GM21423 (cell line): ENCODE measurements around the gene SERHL2.
A peak's percentile ranks its signal among the peaks of the same experiment; 100 is the strongest.
"Not testable (repeated sequence)": the region's sequence is repeated elsewhere in the genome, so short reads cannot be mapped to it uniquely, and the experiment has no call there.

Experiments
- ATAC-seq: cut with Tn5 transposase; IDR thresholded peaks from one replicate; pipeline ENCODE4 v1.9.1; 2021; ENCODE audit warnings: mild to moderate bottlenecking, moderate library complexity; ENCODE audit not compliant: unreplicated experiment

The SERHL2 gene

DNA sequence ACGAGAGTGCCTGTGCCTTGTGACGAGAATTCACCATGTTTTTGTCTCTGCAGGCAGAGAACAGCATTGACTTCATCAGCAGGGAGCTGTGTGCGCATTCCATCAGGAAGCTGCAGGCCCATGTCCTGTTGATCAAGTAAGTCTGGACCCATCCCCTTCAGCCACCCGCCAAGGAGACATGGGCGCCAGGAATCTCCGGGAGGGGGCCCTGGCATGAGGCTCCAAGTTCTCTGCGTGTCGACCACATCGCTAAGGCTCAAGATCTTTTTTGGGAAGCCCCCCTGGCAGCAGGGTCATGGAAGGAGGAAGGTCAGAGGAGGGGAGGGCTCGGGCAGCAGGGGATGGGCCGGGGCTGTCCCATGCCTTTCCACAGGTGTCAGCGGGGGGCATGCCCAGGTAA is 17.3 kb downstream of the SERHL2 start:
- not testable (repeated sequence) for ATAC-seq

DNA sequence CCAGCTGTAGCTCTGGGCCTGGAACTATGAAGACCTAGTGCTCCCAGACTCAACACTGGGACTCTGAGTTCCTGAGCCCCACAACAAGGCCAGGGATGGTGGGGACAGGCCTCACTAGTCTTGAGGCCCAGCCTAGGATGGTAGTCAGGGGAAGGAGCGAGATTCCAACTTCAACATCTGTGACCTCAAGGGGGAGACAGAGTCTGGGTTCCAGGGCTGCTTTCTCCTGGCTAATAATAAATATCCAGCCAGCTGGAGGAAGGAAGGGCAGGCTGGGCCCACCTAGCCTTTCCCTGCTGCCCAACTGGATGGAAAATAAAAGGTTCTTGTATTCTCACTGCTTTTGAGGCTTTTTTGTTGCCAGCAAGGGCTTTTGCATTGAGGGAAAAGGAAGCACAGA is 20.3 kb downstream of the SERHL2 start:
- not testable (repeated sequence) for ATAC-seq

DNA sequence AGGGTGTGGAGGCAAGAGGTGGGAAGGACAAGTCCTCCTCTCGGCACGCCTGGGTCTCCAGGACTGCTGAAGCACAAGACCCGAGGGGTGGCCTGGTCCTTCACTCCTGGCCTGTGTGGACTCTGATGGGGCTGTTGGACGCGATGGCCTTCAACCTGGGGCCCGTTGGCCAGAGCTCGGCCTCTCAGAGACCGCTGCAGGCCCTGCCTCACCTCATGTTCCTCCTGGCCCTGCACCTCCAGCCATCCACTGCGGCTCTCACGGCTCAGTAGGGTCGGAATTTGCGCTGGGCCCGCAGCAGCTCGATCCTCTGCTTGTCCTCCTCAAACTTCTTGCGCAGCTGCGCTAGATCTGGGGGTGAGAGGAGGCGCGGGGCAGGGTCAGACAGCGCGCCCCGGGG is 20.7 kb downstream of the SERHL2 start:
- ATAC-seq: not testable (repeated sequence)

DNA sequence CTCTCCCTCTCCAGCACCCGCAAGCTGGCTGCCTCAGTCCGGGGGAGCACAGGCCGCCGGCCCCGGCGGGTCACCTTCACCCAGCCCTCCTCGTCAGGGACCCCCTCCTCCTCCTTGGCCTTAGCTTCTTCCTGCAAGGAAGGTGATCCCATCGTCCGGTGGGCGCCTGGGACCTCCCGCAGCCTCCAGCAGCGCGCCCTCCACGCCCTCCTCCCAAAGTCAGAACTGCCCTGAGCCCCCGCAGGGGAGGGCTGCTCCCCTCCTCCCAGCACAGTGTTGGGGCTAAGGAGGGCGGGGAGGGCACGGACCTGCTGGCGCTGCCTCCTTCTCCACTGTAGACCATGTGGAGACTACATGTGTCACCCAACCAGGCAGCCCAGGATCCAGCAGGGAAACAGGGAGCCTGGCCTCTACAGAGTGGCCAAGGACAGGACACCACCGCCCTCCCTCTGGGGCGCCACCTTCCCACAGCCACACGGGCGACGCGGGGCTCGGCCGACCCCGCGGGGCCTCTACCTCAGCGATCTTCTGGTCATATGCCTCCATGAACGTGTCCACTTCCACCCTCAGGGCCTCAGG is 22.3 kb downstream of the SERHL2 start:
- not testable (repeated sequence) for ATAC-seq

DNA sequence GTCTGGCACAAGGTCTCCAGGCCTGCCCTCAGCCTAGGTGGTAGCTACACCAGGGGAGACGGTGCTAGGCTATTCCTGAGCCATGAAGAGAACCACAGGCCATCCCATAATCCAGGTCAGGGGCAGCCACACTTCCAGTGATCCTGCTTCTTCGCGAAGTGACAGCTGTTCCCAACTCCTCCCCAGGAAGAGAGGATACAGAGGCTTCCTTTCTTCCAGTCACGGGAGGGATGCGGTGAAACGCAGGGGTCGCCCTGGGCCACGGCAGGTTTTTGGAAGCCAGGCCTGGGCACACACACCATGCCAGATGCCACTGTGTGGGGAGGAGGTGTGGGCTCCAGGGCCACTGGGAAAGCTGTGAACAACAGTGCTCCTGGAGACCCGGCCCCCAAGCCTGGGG is 23.4 kb downstream of the SERHL2 start:
- ATAC-seq: not testable (repeated sequence)

DNA sequence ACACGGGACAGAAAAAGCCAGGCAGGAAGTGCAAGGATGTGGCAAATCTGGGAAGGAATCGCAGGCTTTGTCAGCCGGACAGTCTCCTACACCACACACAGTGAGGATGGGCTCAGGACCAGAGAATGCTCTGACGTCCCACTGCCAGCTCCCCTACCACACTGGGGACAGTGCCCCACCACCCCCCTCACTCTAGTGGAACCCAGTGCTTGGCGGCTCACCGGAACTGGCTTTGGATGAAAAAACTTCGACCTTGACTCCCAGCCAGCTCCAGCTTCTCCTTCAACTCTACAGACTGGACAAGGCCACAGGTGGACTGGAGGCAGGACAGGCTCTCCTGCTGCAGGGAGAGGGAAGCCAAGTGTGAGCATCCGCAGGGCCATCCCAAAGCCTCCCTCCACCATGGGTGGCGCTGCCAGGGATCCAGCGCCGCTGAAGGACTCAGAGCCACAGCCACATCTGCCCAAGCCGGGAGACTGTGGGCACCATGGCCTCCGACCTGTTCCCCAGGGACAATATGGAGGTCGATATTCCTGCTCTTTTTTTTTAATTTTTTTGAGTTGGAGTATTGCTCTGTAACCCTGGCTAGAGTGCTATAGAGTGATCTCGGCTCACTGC is 24.0 kb downstream of the SERHL2 start:
- no peak for ATAC-seq

DNA sequence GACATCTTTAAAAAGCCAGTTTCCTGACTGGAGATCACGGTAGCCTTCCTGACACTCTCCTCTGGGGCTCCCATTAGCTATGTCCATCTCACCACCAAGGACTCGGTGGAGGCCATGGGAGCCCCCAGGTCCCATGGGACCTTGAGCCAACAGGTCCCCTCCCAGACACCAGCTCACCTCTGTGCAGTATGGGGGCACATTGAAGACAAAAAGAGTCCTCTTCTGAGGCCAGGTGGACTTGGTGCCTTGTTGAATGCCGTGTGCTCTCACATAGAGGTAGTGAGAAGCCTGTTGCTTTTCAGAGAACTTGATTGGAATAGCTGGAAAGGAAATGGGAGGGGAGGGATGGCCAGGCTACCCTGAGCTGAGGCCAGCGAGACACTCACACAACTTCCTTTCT is 26.3 kb downstream of the SERHL2 start:
- ATAC-seq: not testable (repeated sequence)

DNA sequence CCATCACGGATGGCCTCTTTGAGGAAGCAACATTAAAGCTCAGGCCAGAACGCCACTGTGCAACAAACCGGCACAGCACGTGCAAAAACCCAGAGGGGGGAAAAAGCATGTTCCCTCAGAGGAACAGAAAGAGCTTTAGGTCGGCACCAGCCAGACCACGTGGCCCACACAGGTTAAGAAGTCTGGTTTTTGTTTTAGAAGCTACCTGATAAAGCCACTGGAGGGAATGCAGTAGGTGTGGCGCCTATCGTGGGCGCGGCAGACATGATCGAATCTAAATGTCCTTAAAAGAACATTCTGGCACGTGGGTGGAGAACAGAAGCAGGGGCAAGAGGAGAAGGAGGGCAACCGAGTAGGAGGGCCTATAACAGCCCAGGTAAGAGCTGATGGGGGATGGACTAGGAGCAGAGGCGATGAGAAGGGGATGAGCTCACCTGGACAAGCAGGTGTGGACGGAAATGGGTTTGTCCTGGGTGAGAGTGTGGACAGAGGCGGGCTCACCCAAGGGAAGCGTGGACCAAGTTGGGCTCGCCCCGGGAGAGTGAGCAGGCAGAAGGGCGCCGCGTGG is 27.5 kb downstream of the SERHL2 start:
- peak; percentile 39 for ATAC-seq

DNA sequence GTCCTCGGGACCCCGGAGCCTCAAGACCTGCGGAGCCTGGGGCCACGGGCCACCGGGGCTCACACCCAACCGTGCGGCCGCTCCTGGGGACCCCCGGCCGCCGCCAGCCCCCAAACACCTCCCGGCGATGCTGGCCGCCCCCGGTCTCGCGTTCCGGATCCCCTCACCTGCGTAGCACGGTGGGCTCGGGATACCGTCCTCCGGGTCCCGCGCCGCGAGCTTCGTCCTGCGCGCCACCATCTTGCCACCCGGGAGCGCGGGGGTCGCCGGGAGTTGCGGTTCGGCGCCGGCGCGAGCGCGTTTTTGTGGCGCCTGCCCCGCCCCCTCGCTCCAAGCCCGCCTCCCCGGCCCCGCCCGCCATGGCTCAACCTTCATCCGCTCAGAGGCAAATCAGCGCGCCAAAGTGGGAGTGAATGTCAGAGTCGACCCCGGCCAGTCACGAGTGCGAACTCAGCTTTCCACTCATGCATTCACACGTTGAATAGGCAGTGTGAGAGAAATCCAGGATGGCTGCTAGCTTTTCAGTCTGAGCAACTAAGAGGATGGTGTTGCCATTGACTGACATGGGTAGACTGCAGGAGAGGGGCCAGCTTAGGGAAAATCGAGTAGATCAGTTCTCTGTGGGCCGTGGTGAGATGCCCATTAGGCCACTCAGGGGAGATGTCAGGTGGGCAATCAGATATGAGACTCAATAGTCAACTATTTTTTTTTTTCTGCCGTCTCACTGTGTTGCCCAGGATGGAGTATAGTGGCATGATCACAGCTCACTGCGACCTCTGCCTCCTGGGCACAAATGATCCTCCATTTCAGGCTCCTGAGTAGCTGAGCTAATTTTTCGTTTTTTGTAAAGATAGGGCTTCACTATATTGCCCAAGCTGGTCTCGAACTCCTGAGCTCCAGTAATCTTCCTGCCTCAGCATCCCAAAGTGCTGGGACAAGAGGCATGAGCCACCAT is 28.3 kb downstream of the SERHL2 start:
- peak; percentile 54 for ATAC-seq

DNA sequence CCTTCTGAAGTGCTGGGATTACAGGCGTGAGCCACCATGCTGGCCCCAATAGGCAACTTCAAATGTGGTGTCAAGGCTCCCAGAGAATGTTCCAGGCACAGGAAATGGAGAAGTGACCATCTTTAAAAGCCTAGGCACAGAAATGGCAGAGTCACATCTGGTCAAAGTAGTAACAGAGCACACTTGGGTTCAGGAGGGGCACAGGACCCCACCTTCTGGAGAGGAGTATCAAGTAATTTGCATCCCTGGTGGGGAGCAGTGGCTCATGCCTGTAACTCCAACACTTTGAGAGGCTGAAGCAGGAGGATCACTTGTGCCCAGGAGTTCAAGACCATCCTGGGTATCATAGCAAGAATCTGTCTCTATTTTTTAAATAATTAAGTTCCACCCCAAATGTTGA is 29.2 kb downstream of the SERHL2 start:
- no peak for ATAC-seq

DNA sequence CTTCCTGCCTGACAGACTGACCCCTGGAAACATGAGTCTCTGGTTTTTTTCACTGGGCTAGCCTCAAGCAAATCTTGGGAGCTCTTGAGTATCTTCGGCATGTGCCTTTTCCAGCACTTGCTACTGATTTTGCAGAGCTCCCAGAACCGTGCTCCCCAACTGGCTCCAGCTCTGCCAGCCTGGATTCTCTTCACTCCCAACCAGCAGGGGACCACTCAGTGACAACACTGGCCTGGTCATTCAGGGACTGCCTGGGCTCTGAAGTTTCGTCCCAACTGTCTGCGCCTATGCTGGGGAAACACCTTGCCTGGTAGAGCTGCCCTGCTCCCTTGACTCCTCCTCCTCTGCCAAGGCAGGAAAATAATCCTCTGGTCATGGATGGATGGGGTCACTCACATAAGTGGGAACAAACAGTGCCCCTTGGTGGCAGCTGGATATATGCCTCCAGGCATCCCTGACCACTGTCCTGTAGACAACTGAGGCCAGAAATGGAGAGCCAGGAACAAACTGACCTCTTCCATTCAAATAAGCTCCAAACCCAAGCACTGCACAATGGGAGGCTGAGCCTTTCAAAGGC is 30.7 kb downstream of the SERHL2 start:
- no peak for ATAC-seq

DNA sequence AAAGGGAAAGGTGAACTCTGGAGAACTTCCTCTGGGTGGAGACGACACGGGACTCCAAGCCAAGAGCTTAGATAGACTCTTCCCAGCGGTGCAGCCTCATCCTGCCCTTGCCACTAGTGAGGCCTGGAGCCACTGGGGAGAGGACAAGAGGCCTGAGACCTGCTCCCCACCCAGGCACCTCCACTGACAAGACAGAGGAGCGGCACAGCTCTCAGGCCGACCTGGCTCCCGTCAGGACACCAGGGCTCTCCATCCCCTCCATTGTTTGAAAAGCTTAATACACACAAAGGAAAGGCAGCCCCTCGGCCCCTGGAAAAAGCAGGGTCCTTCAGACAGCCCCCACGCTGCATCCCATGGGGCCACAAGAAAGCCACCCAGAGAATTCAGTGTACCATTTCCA is 31.3 kb downstream of the SERHL2 start:
- no peak for ATAC-seq

DNA sequence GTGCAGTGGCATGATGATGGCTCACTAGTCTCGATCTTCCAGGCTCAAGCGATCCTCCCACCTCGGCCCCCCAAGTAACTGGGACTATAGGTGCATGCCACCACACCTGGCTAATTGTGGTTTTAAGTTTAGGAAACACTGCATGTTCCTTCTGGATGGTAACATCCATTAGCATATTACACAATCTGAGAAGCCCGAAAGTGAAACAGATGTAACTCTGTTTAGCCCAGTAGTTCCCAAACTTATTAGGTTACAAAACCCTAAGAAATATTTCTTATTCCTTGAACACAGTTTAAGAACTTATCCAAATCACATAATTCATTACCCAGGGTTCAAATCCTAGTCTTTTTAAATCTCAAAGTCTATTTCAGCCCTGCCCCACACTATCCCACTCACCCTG is 32.6 kb downstream of the SERHL2 start:
- ATAC-seq: no peak

DNA sequence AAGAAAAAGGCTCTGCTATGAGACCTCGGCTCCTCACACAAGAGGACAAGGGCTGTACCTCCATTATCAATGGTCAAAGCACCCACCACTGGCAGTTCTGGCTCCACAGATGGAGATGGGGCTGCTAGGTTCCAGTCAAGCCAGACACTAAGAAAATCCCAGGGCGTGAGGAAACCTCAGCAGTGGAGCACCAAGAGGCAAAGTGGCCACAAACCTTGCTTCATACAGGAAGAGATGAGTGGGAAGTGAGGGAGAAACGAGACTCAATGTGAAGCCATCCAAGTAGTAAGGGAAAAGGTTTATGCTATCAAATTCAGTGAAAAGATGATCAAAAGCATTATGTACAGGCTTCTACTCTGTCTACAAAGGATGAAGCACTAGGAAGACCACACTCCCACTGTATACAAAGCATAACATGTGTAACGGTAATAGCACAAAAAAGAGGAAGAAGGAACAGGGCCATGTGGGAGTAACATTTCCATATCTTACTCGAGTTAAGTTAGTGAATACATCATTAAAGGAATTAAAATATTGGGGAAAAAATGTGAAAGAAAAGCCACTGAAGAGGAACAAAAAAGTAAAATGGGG is 33.9 kb downstream of the SERHL2 start:
- no peak for ATAC-seq

DNA sequence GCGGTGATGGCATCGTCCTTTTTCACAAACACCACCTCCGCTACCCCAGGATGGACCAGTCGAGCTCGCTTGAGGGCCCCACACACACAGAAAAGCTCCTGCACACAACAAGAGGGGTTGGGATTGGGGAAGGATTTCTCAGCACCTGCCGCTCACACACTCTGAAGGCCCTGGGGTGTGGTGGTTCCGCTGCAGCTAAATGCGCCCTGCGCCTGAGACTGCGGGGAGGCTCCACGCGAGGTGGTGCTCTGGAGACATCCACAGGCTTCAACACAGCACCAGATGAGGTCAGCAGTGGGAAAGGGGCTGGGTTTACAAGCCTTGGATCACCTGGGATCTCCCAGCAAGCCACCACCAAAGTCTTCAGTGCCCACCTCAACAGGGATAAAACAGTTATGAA is 38.2 kb downstream of the SERHL2 start:
- no peak for ATAC-seq

DNA sequence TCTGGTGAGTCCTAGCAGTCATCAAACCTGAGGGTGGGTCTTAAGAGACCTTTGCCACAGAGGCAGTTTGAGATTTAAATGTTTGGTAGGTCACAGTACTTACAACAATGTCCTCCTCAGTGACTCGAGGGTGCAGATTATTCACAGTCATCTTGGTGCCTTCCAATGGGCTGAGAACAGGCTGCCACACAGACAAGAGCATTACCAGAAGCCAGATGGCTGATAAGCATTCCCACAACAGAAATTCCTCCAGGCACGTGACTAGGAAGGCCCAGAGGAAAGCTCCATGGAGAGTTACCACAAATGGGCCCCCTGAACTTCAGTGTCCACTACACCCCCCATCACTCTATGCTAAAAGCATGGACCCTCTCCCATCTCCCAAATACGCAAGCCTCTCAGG is 41.7 kb downstream of the SERHL2 start:
- ATAC-seq: no peak

DNA sequence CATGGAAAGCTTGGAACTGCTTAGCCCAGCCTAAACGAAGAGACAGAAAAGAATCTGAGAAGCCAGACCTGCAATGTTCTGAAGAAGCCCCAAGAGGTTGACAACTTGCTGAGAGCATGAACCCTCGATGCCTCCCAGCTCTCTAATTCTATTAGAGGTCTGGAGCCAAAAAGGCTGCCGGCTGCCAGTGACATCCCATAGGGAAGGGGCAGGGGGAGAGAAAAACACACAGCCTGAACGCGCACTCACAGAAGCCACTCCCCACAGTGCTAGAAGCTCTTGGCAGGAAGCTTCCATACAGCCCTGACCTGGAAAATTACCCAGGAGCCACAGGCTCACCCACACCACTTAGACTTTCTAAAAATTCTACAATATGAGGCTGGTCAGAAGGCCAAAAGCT is 42.6 kb downstream of the SERHL2 start:
- no peak for ATAC-seq

DNA sequence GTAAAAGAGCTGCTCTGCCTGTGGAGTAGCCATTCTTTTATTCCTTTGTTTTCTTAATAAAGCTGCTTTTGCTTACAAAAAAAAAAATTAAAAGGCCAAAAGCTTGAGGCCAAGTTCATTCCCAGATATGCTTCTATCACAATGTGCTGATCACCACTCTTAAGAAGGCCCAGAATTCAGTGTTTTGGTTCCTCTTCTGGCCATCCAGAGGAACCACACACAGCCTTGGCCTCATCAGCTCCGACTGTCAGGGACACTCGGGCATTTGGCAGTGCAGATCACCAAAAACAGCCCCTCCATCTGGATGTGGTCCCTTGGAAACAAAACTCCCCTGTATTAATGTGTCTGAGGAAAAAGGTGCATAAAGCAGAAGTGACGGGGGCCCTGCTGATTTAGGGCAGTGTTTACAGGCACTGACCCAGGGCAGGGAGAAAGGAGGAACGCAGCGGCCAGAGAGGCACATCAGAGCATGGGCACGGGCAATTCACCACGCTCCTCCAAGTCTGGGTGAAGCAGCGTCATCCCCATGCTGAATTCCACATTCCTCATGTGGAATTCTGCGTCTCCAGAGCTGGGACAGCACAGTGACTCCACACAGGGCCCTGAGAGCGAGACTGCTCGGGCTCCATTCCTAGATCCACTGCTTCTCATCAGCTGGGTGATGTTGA is 43.2 kb downstream of the SERHL2 start:
- no peak for ATAC-seq

DNA sequence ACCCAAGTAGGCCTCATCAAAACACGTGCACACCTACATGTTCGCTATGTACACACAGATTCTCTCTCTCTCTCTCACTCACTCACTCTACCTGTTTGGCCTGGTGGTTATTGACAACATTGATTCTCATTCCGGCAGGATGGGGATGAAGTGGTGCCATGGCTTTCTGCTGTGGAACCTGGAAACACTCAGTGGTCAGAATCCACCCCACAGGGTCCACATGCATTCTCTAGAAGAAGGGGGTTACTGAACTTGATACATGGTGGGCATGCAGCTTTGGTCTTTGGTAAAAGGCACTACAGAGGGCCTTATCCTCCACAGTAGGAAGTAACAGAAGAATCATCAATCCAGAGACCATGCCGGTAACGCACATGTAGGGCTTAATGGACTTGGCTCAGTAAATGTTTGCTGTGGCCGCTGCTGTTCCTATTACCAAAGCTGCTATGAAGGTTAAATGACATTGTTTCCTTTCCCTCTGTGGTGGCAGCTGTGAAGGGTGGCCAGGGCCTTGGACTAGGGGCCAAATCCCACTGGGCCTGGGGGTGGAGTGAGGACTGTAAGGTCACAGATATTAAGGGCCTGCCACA is 48.2 kb downstream of the SERHL2 start:
- ATAC-seq: no peak

DNA sequence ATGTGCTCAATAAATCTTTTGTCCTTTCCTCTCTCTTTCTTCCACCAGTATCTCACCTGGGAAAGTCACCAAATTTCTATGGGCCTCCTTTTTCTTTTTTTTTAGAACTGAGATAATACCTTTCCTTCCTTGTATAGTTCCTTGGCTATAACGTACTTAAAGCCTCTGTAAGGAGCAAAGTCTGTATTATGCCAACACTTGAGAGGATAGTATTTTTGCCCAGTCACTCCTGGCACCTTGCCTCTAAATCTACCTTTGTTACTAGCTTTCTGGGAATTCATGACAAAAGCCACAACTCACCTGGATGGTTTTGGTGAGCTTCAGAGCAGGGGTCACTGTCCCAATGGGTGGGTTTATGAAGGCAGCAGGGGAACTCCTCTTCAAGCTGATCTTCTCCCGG is 48.7 kb downstream of the SERHL2 start:
- no peak for ATAC-seq
